ENCODE data around the gene CDT1.
"Not testable (repeated sequence)": the region's sequence is repeated elsewhere in the genome, so short reads cannot be mapped to it uniquely, and the experiment has no call there.

Gene CDT1

GRCh38 chr16:88820385-88821025 is 16.9 kb downstream of the CDT1 start:
- no peak for DNase-seq

DNA sequence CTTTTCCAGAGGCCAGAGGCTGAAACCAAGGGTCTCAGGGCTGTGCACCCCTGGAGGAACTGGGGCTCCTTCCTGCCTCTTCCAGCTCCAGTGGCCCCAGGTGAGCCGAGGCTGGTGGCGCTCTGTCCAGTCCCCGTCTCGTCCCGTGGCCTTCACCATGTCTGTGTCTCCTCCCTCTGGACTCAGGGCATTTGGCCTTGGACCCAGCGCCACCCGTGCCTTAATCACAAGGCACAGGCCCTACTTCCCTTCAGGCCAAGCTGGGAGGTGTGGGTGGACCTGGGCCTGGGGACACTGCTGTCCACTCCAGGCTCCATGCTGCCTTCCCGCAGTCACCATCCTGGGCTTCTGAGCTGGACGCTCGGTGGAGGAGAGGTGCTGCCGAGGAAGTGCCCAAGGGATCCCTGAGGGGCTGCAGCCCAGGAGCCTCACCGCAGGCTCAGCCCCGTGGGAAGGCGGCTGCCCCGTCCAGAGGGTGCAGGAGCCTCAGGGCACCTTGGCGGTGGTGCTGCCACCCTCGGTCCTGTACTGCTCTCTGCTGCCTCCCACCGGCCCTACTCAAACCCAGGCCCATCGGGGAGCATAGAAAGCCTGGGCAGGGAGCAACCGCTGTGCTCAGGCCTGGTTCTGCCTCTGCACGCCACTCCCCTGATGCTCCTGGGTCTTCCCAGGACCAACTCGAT is 17.7 kb downstream of the CDT1 start:
- DNase-seq = no peak

- no peak for DNase-seq
These were observed 18.9 kb downstream of the CDT1 start for GRCh38 chr16:88822281-88823040.

DNA sequence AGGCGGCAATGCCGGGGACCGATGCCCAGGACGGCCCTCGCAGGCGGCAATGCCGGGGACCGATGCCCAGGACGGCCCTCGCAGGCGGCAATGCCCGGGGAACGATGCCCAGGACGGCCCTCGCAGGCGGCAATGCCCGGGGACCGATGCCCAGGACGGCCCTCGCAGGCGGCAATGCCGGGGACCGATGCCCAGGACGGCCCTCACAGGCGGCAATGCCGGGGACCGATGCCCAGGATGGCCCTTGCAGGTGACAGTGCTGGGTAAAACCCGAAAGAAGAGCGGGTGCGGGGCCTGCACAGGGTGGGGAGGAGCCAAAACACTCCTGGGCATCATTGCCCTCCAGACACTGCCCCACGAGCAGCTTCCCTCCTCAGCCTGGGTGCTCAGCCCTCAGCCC is 20.1 kb downstream of the CDT1 start:
- DNase-seq = not testable (repeated sequence)

DNA sequence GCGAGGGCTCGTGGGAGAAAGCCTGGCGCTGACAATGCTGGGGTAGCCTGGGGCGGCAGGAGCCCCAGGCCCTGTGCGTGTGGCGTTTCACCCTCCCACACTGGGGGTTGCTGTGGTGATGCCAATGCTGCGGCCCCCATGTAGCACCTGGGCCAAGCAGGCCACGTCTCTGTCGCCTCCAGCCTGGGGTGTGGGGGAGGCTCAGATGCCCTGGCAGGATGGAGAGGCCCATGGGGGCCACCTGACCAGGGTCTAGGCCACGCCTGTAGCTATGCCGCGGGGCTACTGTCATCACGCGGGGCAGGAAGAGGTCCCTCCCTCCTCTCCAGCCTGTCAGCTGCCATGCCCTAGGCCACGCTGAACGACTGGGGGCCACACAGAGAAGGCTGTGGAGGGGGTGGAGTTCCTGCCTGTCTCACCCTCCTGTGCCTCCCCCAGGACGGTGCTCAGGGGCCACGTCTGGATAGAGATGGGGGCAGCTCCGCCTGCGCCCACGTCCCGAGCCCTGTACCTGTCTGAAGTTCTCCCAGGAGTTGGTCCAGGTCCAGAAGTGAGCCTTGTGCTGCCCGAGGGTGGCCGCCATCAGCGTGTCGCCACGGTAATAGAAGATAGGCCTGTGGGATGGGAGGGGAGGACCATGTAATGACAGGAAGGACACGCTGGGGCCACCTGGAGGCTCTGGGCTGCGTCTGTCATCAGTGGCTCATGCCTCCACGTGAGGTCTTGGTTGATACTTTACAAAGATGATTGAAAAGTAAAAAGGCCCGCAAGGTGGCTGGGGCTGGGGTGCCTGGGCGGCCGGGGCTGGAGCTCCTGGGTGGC is 20.9 kb downstream of the CDT1 start:
- no peak for DNase-seq

DNA sequence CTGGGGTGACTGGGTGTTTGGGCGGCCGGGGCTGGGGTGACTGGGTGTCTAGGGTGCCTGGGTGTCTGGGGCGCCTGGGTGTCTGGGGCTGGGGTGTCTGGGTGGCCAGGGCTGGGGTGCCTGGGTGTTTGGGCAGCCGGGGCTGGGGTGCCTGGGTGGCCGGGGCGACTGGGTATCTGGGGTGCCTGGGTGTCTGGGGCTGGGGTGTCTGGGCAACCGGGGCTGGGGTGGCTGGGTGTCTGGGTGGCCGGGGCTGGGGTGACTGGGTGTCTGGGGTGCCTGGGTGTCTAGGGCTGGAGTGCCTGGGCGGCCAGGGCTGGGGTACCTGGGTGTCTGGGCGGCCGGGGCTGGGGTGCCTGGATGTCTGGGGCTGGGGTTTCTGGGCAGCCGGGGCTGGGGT is 21.6 kb downstream of the CDT1 start:
- DNase-seq = no peak

DNA sequence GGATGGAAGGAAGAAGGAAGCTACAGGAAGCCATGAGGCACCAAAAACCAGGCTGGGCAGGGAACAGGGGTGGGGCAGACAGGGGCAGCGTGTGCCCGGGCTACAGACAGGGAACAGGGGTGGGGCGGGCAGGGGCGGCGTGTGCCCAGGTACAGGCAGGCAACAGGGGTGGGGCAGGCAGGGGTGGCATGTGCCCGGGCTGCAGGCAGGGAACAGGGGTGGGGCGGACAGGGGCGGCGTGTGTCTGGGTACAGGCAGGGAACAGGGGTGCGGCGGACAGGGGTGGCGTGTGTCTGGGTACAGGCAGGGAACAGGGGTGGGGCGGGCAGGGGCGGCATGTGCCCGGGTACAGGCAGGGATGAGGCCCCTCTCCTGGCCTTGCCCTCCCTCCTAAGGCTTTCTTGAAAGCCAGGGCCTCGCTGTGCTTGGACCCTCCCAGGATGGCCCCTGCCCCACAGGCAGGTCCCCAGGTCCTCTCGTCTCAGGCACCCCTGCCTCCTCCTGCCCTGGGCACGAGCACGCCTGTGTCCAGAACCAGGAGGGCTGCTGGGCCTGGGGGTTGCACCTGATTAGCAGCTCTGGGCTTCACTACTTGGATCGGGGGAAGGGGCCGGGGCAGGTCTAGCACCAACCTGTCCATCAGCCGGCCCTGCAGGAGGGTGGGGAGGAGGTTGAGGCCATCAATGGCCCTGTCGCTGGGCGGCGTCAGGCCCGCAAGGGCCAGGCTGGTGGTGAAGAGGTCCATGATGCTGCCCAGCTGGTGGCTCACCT is 22.7 kb downstream of the CDT1 start:
- no peak for DNase-seq

DNA sequence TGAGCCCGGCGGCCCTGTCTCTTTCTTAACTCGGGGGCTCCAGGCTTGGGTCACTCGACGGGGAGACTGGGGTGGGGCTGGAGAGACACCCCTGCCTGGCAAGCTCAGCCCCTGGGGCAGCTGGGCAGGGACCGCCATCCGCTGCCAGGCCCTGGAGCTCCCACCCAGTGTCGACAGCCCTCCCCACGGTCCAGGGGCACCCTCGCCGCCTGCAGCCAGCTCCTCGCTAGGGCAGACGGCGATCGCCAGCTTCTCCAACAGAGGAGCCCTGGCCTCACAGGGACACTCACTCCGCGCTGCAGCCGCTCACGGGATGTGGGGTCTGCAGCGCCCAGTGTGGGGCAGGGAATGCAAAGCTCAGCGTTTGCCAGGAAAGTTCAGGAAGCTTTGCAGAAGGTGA is 24.1 kb downstream of the CDT1 start:
- no peak for DNase-seq

DNA sequence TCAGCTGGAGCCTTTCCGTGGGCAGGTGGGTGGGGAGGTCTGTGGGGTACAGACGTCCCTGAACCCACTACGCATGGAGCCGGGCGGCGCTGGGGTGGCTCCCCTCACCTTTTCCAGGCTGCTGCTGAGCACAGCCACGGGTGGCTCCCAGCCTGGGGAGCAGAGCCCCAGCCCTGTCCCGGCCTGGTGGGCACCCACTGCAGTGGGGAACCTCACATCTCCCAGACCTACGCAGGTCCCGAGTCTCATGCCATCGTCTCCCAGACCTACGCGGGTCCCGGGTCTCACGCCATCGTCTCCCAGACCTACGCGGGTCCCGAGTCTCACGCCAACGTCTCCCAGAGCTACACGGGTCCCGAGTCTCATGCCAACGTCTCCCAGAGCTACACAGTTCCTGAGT is 25.1 kb downstream of the CDT1 start:
- DNase-seq = no peak

- no peak for DNase-seq
These were observed 26.7 kb downstream of the CDT1 start for GRCh38 chr16:88830258-88830657.

DNA sequence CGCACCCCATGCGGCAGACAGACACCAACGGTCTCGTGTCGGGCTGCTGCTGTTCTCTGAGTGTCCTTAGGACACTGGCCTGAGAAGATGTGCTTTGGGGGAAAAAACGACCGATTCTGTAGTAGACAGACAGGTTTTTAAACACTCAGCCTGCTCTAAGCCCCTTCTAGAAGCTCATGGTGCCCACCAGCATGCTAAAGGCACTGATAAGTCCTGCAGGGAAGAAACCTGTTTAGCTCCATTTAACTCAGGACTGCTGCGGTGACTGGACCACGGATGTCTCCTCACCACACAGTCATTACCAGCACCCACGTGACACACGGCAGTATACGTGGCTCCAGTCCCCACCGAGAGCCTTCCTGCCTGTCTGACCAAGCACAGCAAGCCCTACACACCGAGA is 27.2 kb downstream of the CDT1 start:
- DNase-seq = no peak

DNA sequence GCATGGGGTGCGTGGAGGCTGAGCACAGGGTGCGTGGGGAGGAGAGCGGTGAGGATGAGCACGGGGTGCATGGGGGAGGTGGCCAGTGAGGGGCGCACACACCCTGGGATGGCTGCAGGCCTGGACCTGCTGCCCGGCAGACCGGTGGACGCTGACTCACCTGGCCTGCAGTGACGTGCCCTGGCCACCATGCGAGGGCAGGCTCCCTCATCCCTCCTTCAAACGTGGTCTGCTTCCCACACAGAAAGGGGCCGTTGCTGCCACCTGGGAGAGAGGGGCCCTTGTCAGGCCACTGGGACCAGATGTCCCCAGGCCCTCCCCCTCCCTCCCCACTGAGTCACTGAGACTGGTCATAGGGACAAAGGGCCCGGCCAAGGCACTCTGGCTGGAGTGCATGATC is 28.2 kb downstream of the CDT1 start:
- DNase-seq = no peak

- DNase-seq = no peak
These were observed 29.5 kb downstream of the CDT1 start for GRCh38 chr16:88833086-88833485.

DNA sequence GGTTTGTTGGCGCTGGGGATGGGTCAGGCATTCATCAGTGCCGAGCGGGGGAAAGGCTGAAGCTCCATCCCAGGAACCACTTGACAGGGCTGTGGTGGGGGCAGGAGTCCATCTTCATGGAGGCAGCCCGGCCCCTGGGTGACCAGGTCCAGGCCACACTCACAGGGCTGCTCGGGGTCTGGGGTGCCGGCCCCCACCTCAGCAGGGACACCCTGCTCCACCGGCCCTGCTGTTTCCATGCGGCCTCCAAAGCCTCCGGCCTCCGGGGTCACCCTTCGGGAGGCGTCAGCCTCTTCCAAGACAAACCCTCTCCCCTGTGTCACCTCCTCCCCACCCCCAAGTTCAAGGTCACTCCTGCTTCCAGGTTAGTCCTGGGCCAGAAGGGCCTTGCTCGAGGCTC is 31.1 kb downstream of the CDT1 start:
- DNase-seq = no peak

- DNase-seq = no peak
These were observed 31.8 kb downstream of the CDT1 start for GRCh38 chr16:88835383-88835782.

- DNase-seq = no peak
These were observed 32.2 kb downstream of the CDT1 start for GRCh38 chr16:88835818-88836217.

DNA sequence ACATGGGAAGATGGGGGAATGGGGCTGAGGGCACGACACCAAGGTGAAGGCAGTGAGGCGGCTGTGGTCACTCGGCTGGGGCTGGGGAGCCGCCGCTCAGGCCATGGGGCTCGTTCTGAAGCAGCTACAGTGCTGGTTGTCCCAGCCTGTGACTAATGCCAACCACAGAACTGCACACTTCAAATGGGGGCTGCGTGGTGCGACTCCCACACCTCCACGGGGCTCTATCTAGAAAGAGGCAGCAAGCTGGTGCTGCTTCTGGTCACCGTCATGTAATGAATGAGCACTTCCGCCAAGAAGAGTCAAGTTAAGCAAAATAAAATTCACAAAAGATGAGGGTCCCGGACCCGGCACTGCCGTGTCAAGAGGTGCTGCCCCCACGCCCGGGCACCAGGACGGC is 33.2 kb downstream of the CDT1 start:
- DNase-seq = no peak

GRCh38 chr16:88837806-88838205 is 34.2 kb downstream of the CDT1 start:
- no peak for DNase-seq

- DNase-seq = no peak
These were observed 35.0 kb downstream of the CDT1 start for GRCh38 chr16:88838566-88838965.

- no peak for DNase-seq
These were observed 35.5 kb downstream of the CDT1 start for GRCh38 chr16:88839026-88839529.

DNA sequence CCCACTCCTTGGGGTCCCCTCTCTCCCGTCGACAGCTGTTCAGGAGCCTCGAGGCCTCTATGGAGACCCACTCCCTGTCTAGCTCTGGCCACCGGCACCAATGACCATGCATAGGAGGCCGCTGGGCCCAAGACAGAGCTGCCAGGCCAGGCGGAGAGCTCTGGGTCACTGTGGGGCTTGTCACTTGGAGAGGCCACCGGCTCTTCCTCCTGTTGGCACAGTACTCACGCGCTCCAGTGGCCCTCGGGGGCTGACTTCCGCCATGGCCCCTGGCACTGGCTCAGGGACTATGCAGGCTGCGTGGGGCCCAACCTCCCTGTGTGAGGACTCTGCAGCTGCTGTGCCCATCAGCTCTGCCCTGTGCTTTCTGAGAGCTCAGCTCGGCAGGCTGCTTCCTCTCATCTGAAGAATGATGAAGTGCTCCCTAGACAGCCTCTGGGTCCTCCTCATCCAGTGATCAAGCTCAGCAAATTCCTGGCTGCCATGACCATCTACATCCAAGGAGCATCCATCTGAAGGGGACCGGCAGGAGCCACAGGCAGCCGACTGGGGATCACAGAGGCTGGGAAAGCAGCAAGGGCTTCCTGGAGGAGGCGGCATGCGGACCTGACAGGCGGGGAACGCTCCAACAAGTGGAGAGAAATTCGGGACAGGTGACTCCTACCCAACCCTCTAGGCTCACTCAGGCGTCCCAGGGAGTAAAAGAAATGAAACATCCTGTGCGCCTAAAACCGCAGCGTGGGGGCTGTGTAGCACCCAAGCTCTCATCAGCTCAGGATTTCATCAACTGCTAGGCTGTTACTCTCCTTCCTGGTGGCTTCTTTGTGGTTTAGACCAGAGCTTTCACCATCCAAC is 36.4 kb downstream of the CDT1 start:
- no peak for DNase-seq

Data from NCI-H1105 treated with DMSO at 0.1 percent for 48 hours (cell line).